Peyer's patch (tissue), 4 donors: ENCODE data around the gene SCFD2.

Experiments
- POLR2A ChIP-seq, 2 donors: fragments of 450-650 bp; IDR thresholded peaks; one replicate each; pipeline ENCODE4 v1.5.1; 2017; ENCODE audit warnings: antibody characterized with exemption in 2 of 2, mild to moderate bottlenecking in 2 of 2, moderate library complexity in 2 of 2
- TF ChIP-seq, protein P1 (sequence below), 6 experiments: fragments of 450-650 bp in 4 of 6; fragments of 200-600 bp in 2 of 6; sonication (generic) in 1 of 6; IDR thresholded peaks; one replicate each; pipeline ENCODE4 v1.5.1; 2017 to 2019; ENCODE audit warnings: antibody characterized with exemption in 6 of 6, mild to moderate bottlenecking in 3 of 6, moderate library complexity in 1 of 6

GRCh38 chr4:52979821-52980590, 385.9 kb downstream of the SCFD2 start:
- TF ChIP-seq, protein P1, sequence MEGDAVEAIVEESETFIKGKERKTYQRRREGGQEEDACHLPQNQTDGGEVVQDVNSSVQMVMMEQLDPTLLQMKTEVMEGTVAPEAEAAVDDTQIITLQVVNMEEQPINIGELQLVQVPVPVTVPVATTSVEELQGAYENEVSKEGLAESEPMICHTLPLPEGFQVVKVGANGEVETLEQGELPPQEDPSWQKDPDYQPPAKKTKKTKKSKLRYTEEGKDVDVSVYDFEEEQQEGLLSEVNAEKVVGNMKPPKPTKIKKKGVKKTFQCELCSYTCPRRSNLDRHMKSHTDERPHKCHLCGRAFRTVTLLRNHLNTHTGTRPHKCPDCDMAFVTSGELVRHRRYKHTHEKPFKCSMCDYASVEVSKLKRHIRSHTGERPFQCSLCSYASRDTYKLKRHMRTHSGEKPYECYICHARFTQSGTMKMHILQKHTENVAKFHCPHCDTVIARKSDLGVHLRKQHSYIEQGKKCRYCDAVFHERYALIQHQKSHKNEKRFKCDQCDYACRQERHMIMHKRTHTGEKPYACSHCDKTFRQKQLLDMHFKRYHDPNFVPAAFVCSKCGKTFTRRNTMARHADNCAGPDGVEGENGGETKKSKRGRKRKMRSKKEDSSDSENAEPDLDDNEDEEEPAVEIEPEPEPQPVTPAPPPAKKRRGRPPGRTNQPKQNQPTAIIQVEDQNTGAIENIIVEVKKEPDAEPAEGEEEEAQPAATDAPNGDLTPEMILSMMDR (IDR thresholded peaks at IDR 0.05): no peak
- no peak for TF ChIP-seq POLR2A (IDR thresholded peaks at IDR 0.05)
